GM23248 (cell line): ENCODE results near the gene PLXNA1. TPM values are rescaled to one million over a fixed set of nuclear protein-coding genes. Genes with fewer than 3 reads are reported as not detected.

Experiments used
- DNase-seq: peaks from one replicate; pipeline ENCODE4 v3.0.0-alpha.2; 2015
- H2AFZ ChIP-seq: fragments of 200-600 bp; sonication (generic); 2 replicates; pipeline ENCODE4 v1.6.1; 2016; ENCODE audit warnings: antibody characterized with exemption
- H3F3A ChIP-seq: fragments of 200-600 bp; sonication (generic); 2 replicates; pipeline ENCODE4 v1.6.1; 2016; ENCODE audit warnings: mild to moderate bottlenecking, antibody characterized with exemption, mixed run types; ENCODE audit not compliant: insufficient read depth
- H3K27ac ChIP-seq: fragments of 200-600 bp; sonication (generic); 2 replicates; pipeline ENCODE4 v1.5.1; 2016; ENCODE audit warnings: mild to moderate bottlenecking
- H3K27me3 ChIP-seq: fragments of 200-600 bp; sonication (generic); replicated peaks from 2 replicates; pipeline ENCODE4 v1.6.1; 2016; ENCODE audit warnings: mild to moderate bottlenecking; ENCODE audit not compliant: insufficient read depth
- H3K36me3 ChIP-seq: fragments of 200-600 bp; sonication (generic); 2 replicates; pipeline ENCODE4 v1.6.1; 2016; ENCODE audit warnings: low read depth, mild to moderate bottlenecking
- H3K4me1 ChIP-seq: fragments of 200-600 bp; sonication (generic); 2 replicates; pipeline ENCODE4 v1.6.1; 2016; ENCODE audit warnings: mild to moderate bottlenecking; ENCODE audit not compliant: insufficient read depth
- H3K4me2 ChIP-seq: fragments of 200-600 bp; sonication (generic); one replicate; pipeline ENCODE4 v1.6.1; 2016; ENCODE audit warnings: mild to moderate bottlenecking; ENCODE audit not compliant: unreplicated experiment
- H3K4me3 ChIP-seq: fragments of 200-600 bp; sonication (generic); 2 replicates; pipeline ENCODE4 v1.5.1; 2016; ENCODE audit warnings: mild to moderate bottlenecking
- H3K79me2 ChIP-seq: fragments of 200-600 bp; sonication (generic); 2 replicates; pipeline ENCODE4 v1.6.1; 2016; ENCODE audit warnings: mild to moderate bottlenecking; ENCODE audit not compliant: insufficient read depth
- H3K9ac ChIP-seq: fragments of 200-600 bp; sonication (generic); 2 replicates; pipeline ENCODE4 v1.6.1; 2016; ENCODE audit warnings: mild to moderate bottlenecking
- H3K9me2 ChIP-seq: fragments of 200-600 bp; sonication (generic); 2 replicates; pipeline ENCODE4 v1.6.1; 2016; ENCODE audit warnings: mixed run types, mild to moderate bottlenecking, moderate library complexity; ENCODE audit not compliant: insufficient read depth
- H3K9me3 ChIP-seq: fragments of 200-600 bp; sonication (generic); one replicate; pipeline ENCODE4 v1.6.1; 2017; ENCODE audit warnings: low read depth
- H4K20me1 ChIP-seq: fragments of 200-600 bp; sonication (generic); 2 replicates; pipeline ENCODE4 v1.6.0; 2016; ENCODE audit not compliant: insufficient read depth
- EZH2 ChIP-seq: fragments of 200-600 bp; sonication (generic); IDR thresholded peaks from 2 replicates; pipeline ENCODE4 v1.6.1; 2018; ENCODE audit warnings: antibody characterized with exemption, mild to moderate bottlenecking; ENCODE audit not compliant: insufficient read depth, poor library complexity, severe bottlenecking
- EZH2phosphoT487 ChIP-seq: fragments of 200-600 bp; sonication (generic); IDR thresholded peaks from 2 replicates; pipeline ENCODE4 v1.6.1; 2018; ENCODE audit warnings: antibody characterized with exemption, moderate library complexity, mild to moderate bottlenecking, low read depth; ENCODE audit not compliant: insufficient read depth
- WGBS, 2 experiments: methylation state at CpG; one replicate each; pipeline ENCODE4 v1.1.6; 2015 to 2017; ENCODE audit warnings: low lambda C conversion rate in 2 of 2, low coverage in 1 of 2; ENCODE audit errors: missing lambda C conversion rate in 2 of 2; 5-methylcytosine and 5-hydroxymethylcytosine counted together
- in situ Hi-C: fragments of 300-500 bp; cut with MboI; formaldehyde crosslinking; loops from 2 replicates; pipeline ENCODE4 v1.15.0; 2020
- polyA plus RNA-seq: library from polyadenylated mRNA; unstranded; fragments of >200 nt; fragmentation: Nextera tagmentation; extraction: Ambion mirVana; gene quantifications from 2 replicates; pipeline ENCODE4 v1.2.1, GENCODE V29; 2016
- total RNA-seq: library from RNA; depleted of rRNA; stranded (reverse); fragments of >200 nt; shearing (Covaris generic); gene quantifications from 2 replicates; pipeline ENCODE4 v1.2.3, GENCODE V29; 2014

Gene PLXNA1
- total and polyA plus RNA-seq, 2 experiments from 2014 or later: 13.4 to 84.7 TPM

DNA sequence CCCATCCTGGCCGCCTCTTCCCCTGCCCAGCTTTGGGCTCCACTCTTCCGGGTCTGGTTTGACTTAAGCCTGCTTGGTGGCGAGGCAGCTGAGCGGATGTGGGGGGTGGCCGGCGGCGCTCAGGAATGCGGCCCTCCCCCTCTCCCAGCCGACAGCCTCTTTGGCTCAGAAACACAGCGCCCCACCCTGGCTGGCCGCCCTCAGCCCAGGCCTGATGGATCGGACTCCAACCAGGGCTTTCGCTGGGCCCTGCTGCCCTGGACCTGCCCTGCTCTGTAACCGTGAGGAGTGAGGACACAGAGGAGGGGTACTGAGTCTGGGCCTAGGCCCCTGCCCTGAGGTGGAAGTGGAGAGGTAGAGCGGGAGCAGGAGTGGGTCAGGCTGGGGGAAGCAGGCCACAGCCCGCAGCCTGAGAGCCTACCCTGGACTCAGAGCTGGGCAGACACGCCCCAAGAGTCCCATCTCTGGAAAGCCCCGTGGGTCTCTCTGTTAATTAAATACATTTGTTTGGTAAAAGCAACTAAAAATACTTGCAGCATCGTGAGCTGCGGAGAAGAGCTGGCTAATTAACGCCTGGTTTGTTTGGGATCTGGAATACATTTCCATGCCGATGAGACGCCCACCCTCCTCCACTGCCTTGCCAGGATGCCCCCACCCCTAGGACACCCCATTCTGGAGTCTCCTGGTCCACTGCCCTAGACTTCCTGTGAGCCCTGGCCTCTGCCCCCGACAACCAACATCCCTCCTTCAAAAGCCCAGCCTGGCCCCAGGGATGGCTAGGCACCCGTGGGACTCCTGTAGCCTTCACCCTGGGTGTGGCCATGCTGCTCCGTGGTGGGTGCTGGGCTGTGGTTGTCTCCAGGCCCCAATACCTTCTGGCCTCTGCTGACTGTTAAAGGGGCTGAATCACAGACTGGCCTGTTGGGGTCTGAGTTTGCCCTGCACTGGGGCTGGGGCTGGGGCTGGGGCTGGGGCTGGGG, 19.6 kb downstream of the PLXNA1 start:
- peaks cover 22% of the 10 kb centered on the region for H3K4me1 ChIP-seq
- 1 to 2% methylated on average over 26 of the region's 26 CpGs for WGBS, 2 experiments

DNA sequence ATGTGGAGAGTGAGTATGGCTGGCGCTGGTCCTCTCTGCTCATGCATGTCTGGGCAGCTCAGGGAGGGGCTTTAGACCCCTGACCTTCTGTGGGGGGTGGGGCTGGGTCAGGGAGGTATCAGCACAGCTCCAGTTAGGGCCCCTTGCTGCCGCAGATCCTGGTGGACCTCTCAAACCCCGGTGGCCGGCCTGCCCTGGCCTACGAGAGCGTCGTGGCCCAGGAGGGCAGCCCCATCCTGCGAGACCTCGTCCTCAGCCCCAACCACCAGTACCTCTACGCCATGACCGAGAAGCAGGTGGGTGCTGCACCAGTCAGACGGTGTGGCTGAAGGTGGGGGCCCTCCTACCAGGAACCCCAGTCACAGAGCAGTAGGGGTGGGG, 20.2 kb downstream of the PLXNA1 start:
- Histone ChIP-seq H3K9ac (peak overlapping the region; percentile 86), H3K36me3 (no peaks in the 10 kb centered on the region), H3K9me2 (no peaks in the 10 kb centered on the region), H3K9me3 (no peaks in the 10 kb centered on the region), H2AFZ (no peak overlapping the region), H3K79me2 (peaks cover 37% of the 10 kb centered on the region), H3K4me1 (peaks cover 22% of the 10 kb centered on the region), H3K27ac (peak overlapping the region; percentile 92), H3F3A (peaks cover 5% of the 10 kb centered on the region; the same call in 1 of the 2 replicates), H3K4me3 (no peak overlapping the region), H4K20me1 (no peaks in the 10 kb centered on the region), H3K27me3 (no peaks in the 10 kb centered on the region), H3K4me2 (peak overlapping the region; percentile 80)
- TF ChIP-seq EZH2: no peak
- TF ChIP-seq EZH2phosphoT487: no peak
- WGBS, 2 experiments: 89 to 94% methylated on average over 11 of the region's 12 CpGs
- DNase-seq: no peak
- in situ Hi-C loops: no loop called here

More for the DNA sequence above, 19.6 kb downstream of the PLXNA1 start:
- in situ Hi-C loops: no loop called here
- Histone ChIP-seq H3K9me2 (no peaks in the 10 kb centered on the region), H3K9ac (peak overlapping the region; percentile 86), H3F3A (peaks cover 5% of the 10 kb centered on the region; the same call in 1 of the 2 replicates), H3K27me3 (no peaks in the 10 kb centered on the region), H3K4me3 (peak overlapping the region; percentile 56), H3K4me2 (peak overlapping the region; percentile 80), H2AFZ (peak overlapping the region; percentile 71), H3K36me3 (no peaks in the 10 kb centered on the region), H3K79me2 (peaks cover 43% of the 10 kb centered on the region), H4K20me1 (no peaks in the 10 kb centered on the region), H3K9me3 (no peaks in the 10 kb centered on the region), H3K27ac (peak overlapping the region; percentile 92)
- TF ChIP-seq EZH2: no peak
- no peak for TF ChIP-seq EZH2phosphoT487
- DNase-seq: peak; percentile 94

DNA sequence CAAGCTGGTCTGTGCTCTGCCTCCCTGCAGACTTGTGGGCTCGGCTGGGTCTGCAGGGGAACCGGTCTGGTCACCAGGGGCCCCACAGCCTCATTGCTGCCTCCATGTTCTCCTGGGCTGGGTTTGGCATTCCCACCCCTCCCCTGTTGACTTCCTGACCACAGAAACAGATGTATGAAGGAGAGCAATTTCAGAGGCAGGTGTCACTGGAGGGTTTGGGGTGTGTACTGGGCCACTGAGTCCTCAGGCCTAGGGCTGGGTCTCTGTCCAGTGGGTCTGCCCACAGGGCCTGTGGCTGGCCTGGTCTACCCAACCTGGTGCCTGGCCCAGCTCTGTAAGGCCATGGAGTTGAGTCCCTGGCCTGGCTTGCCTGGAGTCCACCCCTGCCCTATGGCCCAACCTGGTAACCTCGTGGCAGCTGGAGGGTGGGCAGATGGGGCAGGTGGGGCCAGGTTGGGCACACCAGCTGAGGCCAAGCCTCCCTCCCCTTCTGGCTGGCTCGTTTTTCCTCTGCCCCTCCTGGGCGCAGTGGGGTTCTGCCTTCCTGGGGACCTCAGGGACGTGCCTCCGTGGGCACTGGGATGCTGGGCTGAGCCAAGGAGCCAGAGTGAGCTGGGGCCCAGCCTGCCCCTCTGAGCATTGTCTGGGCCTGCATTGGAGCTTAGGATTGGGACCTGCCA, 20.8 kb downstream of the PLXNA1 start:
- peak overlapping the region; percentile 92 for H3K27ac ChIP-seq
- 0 out of 2 replicates have a peak overlapping the region, but pooled peaks have one; percentile 86 for H3K9ac ChIP-seq
- no peak overlapping the region for H3K4me3 ChIP-seq
- no peaks in the 10 kb centered on the region for H3K27me3 ChIP-seq
- no peak for TF ChIP-seq EZH2phosphoT487
- TF ChIP-seq EZH2: no peak
- no peaks in the 10 kb centered on the region for H3K36me3 ChIP-seq
- no peak overlapping the region for H3K4me2 ChIP-seq
- H4K20me1 ChIP-seq: no peaks in the 10 kb centered on the region
- H3K9me3 ChIP-seq: no peaks in the 10 kb centered on the region
- no peak overlapping the region for H2AFZ ChIP-seq
- no peak for DNase-seq
- H3F3A ChIP-seq: peaks cover 5% of the 10 kb centered on the region; the same call in 1 of the 2 replicates
- H3K79me2 ChIP-seq: peaks cover 31% of the 10 kb centered on the region
- in situ Hi-C loops: no loop called here
- no peaks in the 10 kb centered on the region for H3K9me2 ChIP-seq
- H3K4me1 ChIP-seq: peaks cover 22% of the 10 kb centered on the region
- WGBS, 2 experiments: 69 to 74% methylated on average over 7 of the region's 7 CpGs

DNA sequence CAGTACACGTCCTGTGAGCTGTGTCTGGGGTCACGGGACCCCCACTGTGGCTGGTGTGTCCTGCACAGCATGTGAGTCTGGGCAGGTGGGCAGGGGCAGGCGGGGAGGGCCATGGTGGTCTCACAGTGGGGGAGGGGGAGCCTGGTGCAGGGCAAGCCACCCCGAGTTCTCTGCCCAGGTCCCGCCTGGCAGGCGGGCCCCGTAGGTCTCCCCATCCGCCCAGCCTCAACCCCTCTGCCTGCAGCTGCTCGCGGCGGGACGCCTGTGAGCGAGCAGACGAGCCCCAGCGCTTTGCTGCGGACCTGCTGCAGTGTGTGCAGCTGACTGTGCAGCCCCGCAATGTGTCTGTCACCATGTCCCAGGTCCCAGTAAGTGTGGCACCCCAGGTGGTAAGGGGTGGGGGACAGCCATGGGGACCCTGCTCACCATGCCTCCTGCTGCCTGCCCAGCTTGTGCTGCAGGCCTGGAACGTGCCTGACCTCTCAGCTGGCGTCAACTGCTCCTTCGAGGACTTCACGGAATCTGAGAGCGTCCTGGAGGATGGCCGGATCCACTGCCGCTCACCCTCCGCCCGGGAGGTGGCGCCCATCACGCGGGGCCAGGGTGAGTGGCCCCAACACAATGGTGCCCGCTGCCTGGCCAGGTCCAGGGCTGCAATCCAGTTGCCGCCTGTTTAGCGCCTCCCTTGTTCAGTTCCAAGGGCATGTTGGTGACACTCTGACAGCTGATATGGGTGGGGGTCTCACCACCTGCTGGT, 21.9 kb downstream of the PLXNA1 start:
- Histone ChIP-seq H3K4me2 (no peak overlapping the region), H3K27ac (no peak overlapping the region), H3K9ac (no peak overlapping the region), H3K27me3 (no peaks in the 10 kb centered on the region), H3K4me3 (no peak overlapping the region), H3K79me2 (peaks cover 20% of the 10 kb centered on the region), H3K9me3 (no peaks in the 10 kb centered on the region), H3K9me2 (no peaks in the 10 kb centered on the region), H2AFZ (no peak overlapping the region), H3K36me3 (no peaks in the 10 kb centered on the region), H3F3A (peaks cover 5% of the 10 kb centered on the region; the same call in 1 of the 2 replicates), H4K20me1 (no peaks in the 10 kb centered on the region), H3K4me1 (peaks cover 22% of the 10 kb centered on the region)
- in situ Hi-C loops: no loop called here
- no peak for TF ChIP-seq EZH2phosphoT487
- TF ChIP-seq EZH2: no peak
- WGBS, 2 experiments: 89 to 91% methylated on average over 26 to 32 of the region's 32 CpGs
- DNase-seq: no peak
